Stimulated activated naive CD8-positive, alpha-beta T cell treated with anti-CD3 and anti-CD28 coated beads, Interleukin-15, Interleukin-2, amounts not matched to agents 100 ng/mL and 50 ng/mL, for 24 hours (primary cell): ENCODE data around the gene LGALS14.

ENCODE experiments used
- H3K27ac Mint-ChIP-seq: one replicate; pipeline ENCODE4 v1.8.0; 2021; ENCODE audit warnings: mild to moderate bottlenecking, mixed read lengths
- H3K27me3 Mint-ChIP-seq: one replicate; pipeline ENCODE4 v1.8.0; 2021; ENCODE audit warnings: mixed read lengths
- H3K36me3 Mint-ChIP-seq: one replicate; pipeline ENCODE4 v1.8.0; 2021; ENCODE audit warnings: low read depth, mixed read lengths
- H3K4me1 Mint-ChIP-seq: one replicate; pipeline ENCODE4 v1.8.0; 2021; ENCODE audit warnings: low read depth, mixed read lengths
- H3K4me3 Mint-ChIP-seq: one replicate; pipeline ENCODE4 v1.8.0; 2021; ENCODE audit warnings: mild to moderate bottlenecking, mixed read lengths
- H3K9me3 Mint-ChIP-seq: one replicate; pipeline ENCODE4 v1.8.0; 2021; ENCODE audit warnings: mixed read lengths

The LGALS14 gene

DNA sequence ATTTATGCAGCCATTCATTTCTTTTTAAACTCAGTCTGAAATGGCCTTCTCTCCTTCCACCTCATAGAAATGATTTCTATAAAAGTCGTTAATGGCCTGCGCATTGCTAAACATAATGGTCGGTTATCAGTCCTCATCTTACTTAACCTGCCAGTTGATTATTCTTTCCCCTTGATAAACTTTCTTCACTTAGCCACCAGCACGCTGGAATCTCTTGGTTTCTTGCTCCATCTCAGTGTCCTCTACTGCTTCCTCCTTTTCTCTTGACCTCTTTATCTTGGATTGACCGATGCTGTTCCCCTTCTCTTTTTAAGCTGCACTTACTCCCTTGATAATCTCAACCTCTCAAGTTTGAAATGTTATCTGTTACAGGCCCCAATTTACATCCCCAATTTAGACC lies 45.7 kb downstream of the LGALS14 start:
- H3K27ac Mint-ChIP-seq = no peak overlapping the region
- no peak overlapping the region for H3K4me3 Mint-ChIP-seq
- H3K4me1 Mint-ChIP-seq = no peaks in the 10 kb centered on the region
- H3K27me3 Mint-ChIP-seq = peaks cover 34% of the 10 kb centered on the region
- no peaks in the 10 kb centered on the region for H3K36me3 Mint-ChIP-seq
- H3K9me3 Mint-ChIP-seq = no peaks in the 10 kb centered on the region

DNA sequence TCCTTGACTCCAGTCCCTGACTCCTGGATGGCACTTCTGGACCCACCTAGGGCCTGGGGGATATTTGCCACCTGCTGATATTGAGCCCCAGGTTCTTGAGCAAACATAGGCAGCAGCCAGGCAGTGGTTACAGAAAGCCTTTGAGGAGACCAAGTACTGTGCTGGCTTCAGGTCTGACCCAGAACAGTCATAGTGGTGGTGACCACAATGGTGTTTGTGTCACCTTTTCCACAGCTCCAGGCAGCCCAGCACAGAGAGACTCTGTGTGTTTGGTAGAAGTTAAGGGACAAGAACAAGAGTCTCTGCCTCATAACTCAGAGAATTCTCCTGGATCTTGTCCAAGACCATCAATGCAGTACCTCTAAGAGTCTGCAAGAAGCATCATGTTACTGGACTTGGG lies 48.1 kb downstream of the LGALS14 start:
- Mint-ChIP-seq H3K27me3 (peaks cover 25% of the 10 kb centered on the region), H3K36me3 (no peaks in the 10 kb centered on the region), H3K27ac (no peak overlapping the region), H3K9me3 (no peaks in the 10 kb centered on the region), H3K4me3 (no peak overlapping the region), H3K4me1 (no peaks in the 10 kb centered on the region)

DNA sequence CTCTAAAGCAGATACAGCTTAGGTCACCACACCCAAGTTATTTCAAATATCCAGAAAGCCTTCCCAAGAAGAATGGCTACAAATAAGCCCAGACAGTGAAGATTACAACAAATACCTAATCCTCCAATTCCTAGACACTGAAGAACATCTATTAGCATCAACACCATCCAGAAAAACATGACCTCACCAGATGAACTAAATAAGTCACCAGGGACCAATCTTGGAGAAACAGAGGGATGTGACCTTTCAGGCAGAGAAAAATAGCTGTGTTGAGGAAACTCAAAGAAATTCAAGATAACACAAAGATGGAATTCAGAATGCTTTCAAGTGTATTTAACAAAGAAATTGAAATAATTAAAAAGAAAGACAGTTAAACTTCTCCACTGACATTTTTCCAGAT lies 48.5 kb downstream of the LGALS14 start:
- no peaks in the 10 kb centered on the region for H3K4me1 Mint-ChIP-seq

DNA sequence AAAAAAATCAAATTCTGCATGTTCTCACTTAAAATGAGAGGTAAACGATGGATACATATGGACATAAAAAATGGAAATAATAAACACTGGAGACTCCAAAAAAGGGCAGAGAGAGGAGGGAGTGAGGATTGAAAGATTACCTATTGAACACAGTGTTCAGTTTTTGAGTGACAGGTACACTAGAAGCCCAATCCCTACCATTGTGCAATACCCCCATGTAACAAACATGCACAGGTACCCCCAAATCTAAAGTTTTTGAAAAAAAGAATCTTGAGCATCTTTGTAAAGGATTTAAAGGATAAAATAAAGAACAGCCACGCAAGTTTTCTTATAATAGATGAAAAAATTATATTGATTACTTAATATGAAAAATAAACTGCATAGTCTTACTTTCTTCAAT lies 50.3 kb downstream of the LGALS14 start:
- Mint-ChIP-seq H3K9me3 (no peaks in the 10 kb centered on the region), H3K27me3 (peaks cover 36% of the 10 kb centered on the region), H3K4me1 (no peaks in the 10 kb centered on the region), H3K4me3 (no peak overlapping the region), H3K36me3 (no peaks in the 10 kb centered on the region), H3K27ac (no peak overlapping the region)

More for the DNA sequence above, 48.5 kb downstream of the LGALS14 start:
- no peaks in the 10 kb centered on the region for H3K36me3 Mint-ChIP-seq
- H3K9me3 Mint-ChIP-seq = no peaks in the 10 kb centered on the region
- H3K27ac Mint-ChIP-seq = no peak overlapping the region
- H3K4me3 Mint-ChIP-seq = no peak overlapping the region
- H3K27me3 Mint-ChIP-seq = peaks cover 29% of the 10 kb centered on the region

DNA sequence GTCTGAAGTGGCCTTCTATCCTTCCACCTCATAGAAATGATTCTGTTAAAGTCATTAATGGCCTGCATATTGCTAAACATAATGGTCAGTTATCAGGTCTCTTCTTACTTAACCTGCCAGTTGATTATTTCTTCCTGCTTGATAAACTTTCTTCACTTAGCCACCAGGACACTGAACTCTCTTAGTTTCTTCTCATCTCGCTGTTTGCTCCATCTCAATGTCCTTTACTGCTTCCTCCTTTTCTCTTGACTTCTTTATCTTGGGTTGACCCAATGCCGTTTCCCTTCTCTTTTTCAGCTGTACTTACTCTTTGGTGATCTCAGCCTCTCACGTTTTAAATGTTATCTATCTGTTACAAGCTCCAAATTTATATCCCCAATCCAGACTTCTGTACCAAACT lies 50.7 kb downstream of the LGALS14 start:
- Mint-ChIP-seq H3K4me1 (no peaks in the 10 kb centered on the region), H3K27ac (no peak overlapping the region), H3K4me3 (no peak overlapping the region), H3K36me3 (no peaks in the 10 kb centered on the region), H3K9me3 (no peaks in the 10 kb centered on the region), H3K27me3 (peaks cover 38% of the 10 kb centered on the region)
